Ectodermal cell (in vitro differentiated cells): ENCODE measurements around the gene CD33. TPM values are rescaled to one million over a fixed set of nuclear protein-coding genes. Genes with fewer than 3 reads are reported as not detected.
"Not testable (repeated sequence)": the region's sequence is repeated elsewhere in the genome, so short reads cannot be mapped to it uniquely, and the experiment has no call there.

Experiments
- H3K27ac ChIP-seq: 2 replicates; pipeline ENCODE4 v1.7.0; 2013; ENCODE audit warnings: mild to moderate bottlenecking, low read depth, low read length; ENCODE audit not compliant: insufficient read depth, poor library complexity, severe bottlenecking
- H3K27me3 ChIP-seq: 2 replicates; pipeline ENCODE4 v1.7.0; 2013; ENCODE audit warnings: mild to moderate bottlenecking, low read length; ENCODE audit not compliant: insufficient read depth, control insufficient read depth, poor library complexity, severe bottlenecking
- H3K36me3 ChIP-seq: one replicate; pipeline ENCODE4 v1.7.0; 2013; ENCODE audit warnings: low read length; ENCODE audit not compliant: control insufficient read depth, insufficient read depth
- H3K4me1 ChIP-seq: one replicate; pipeline ENCODE4 v1.7.0; 2013; ENCODE audit warnings: low read length; ENCODE audit not compliant: control insufficient read depth, insufficient read depth
- H3K4me3 ChIP-seq: 2 replicates; pipeline ENCODE4 v1.7.0; 2013; ENCODE audit warnings: low read depth, low read length, control low read depth; ENCODE audit not compliant: insufficient read depth
- H3K9me3 ChIP-seq: 2 replicates; pipeline ENCODE4 v1.7.0; 2013; ENCODE audit warnings: mild to moderate bottlenecking, low read length, moderate library complexity; ENCODE audit not compliant: control insufficient read depth
- WGBS, 2 experiments: methylation state at CpG; one replicate each; pipeline ENCODE4 v1.1.7; 2013; ENCODE audit warnings: missing lambda C conversion rate in 2 of 2; 5-methylcytosine and 5-hydroxymethylcytosine counted together
- polyA plus RNA-seq, 4 experiments: library from polyadenylated mRNA; stranded (reverse); fragments of 50-300 nt; gene quantifications; one replicate each; pipeline ENCODE4 v1.2.3, GENCODE V29; 2013

The CD33 gene
- polyA plus RNA-seq (2013, experiment 1 of 4) = 0.39 TPM
- polyA plus RNA-seq (2013, experiment 2 of 4) = not detected
- polyA plus RNA-seq (2013, experiment 3 of 4) = 0.11 TPM
- polyA plus RNA-seq (2013, experiment 4 of 4) = not detected

DNA sequence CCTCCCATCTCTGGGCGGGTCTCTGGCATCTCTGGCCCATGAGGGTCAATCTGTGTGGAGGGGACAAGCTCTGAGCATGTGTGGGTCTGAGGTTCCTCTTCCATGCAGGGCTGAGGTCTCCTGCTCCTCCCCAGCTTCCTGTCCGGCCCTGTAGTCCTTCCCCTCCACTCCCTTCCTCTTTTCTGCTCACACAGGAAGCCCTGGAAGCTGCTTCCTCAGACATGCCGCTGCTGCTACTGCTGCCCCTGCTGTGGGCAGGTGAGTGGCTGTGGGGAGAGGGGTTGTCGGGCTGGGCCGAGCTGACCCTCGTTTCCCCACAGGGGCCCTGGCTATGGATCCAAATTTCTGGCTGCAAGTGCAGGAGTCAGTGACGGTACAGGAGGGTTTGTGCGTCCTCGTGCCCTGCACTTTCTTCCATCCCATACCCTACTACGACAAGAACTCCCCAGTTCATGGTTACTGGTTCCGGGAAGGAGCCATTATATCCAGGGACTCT is at the start of gene CD33:
Gene CD33, plus strand, starts transcription at position 183 of the 496 bp plus-strand sequence. Its CDS starts 39 bp downstream, at position 222.
- not testable (repeated sequence) for H3K9me3 ChIP-seq, H3K27ac ChIP-seq, H3K36me3 ChIP-seq, H3K4me1 ChIP-seq, H3K27me3 ChIP-seq, H3K4me3 ChIP-seq
- WGBS, 2 experiments = 90 to 92% methylated on average over 11 of the region's 11 CpGs

DNA sequence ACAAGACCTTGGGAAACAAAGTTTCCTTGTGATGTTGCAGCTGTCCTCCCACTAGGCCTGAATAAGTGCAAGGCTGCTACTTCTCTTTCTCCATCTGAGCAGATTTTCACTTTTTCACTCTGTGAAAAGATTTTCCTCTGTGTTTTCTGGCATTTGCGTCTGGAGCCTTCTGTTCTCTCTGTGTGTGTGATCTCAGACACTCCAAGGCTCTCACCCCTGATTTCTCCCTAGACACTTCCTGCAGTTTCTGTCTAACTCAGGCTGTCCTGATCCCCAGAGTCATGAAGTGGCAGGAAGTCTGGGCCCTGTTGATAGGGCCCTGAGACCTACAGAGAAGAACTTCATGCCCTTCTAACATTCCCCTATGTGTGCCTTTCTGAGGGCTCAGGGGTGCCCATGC is 45.6 kb upstream of the CD33 start:
- Histone ChIP-seq H3K27me3 (peaks cover 4% of the 10 kb centered on the region), H3K4me3 (no peak overlapping the region), H3K36me3 (no peaks in the 10 kb centered on the region), H3K27ac (no peak overlapping the region), H3K4me1 (no peaks in the 10 kb centered on the region), H3K9me3 (no peaks in the 10 kb centered on the region)
- 87 to 100% methylated on average over 1 of the region's 1 CpG for WGBS, 2 experiments

DNA sequence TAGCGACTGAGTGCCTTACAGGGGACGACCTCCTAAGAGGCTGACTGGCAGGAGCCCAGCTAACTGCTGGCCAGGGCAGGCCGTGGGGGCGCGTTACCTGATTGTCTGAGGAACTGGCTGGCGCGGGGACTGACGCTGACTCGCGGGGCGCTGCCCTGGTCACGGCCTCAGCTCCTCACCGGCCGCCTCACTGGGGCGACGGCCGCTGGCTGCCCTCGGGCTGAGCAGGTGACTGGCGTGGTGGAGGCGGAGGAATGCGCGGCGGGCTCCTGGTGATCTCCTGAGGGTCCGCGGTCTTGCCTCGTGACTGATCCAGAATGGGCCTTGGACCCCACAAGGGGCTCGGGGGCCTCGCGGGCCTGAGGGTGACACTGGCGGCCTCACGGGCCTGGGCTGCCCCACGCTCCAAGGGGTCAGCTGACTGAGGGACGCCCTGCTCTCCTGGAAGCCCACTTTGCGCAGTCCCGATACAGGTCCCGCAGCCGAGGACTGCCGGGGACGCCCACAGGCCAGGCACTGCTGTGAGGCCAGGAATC is 43.4 kb upstream of the CD33 start:
- no peak overlapping the region for H3K4me3 ChIP-seq
- no peaks in the 10 kb centered on the region for H3K4me1 ChIP-seq
- no peaks in the 10 kb centered on the region for H3K9me3 ChIP-seq
- peaks cover 4% of the 10 kb centered on the region for H3K27me3 ChIP-seq
- 96% methylated on average over 39 of the region's 39 CpGs for WGBS, 2 experiments
- no peak overlapping the region for H3K27ac ChIP-seq
- no peaks in the 10 kb centered on the region for H3K36me3 ChIP-seq

DNA sequence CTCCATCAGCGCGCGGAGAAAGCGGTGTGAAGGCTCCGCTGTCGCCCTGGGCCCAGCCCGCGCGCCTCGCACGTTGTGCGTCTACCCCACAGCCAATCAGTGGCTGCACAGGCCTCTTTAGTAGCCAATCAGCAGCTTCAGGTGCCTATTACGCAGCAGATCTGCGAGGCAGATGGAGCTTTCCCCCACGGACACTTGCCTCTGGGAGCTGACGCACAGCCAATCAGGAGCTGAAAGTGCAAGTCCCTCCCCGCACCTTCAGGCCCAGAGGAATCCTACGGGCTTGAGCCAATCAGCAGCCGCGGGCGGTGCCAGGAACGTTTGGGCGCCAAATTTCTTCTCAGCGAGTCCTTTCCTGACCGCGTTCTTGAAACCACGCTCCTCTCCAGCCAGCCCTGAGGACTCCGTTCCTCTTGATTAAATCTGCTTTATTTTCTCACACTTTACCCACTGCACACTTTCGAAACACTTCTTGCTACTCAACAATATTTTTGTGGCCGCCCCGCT is 42.9 kb upstream of the CD33 start:
- H3K36me3 ChIP-seq = no peaks in the 10 kb centered on the region
- H3K27me3 ChIP-seq = peaks cover 4% of the 10 kb centered on the region
- H3K4me1 ChIP-seq = no peaks in the 10 kb centered on the region
- no peaks in the 10 kb centered on the region for H3K9me3 ChIP-seq
- 86 to 90% methylated on average over 31 of the region's 31 CpGs for WGBS, 2 experiments
- no peak overlapping the region for H3K27ac ChIP-seq
- no peak overlapping the region for H3K4me3 ChIP-seq

DNA sequence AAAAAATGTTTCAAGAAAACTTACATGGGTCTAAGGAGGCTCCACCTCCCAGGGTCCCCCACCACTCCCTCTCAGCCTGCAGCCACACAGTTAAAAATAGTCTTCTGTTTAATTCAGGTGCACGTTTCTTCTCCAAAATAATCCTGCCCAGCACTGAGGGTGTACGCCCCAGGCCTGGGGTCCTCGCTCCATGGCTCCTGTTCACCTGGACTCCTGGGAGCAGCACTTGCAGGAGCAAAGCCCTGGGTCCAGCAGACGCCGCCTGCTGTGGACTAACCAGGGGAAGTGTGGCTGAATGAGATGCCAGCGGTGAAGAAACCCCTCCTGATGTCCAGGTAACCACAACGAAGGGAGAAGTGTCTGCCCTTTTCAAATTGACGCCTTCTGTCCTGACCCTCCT is 41.3 kb upstream of the CD33 start:
- Histone ChIP-seq H3K9me3 (no peaks in the 10 kb centered on the region), H3K36me3 (no peaks in the 10 kb centered on the region), H3K27ac (no peak overlapping the region), H3K27me3 (peaks cover 4% of the 10 kb centered on the region), H3K4me3 (no peak overlapping the region), H3K4me1 (no peaks in the 10 kb centered on the region)
- 89 to 91% methylated on average over 8 of the region's 8 CpGs for WGBS, 2 experiments

DNA sequence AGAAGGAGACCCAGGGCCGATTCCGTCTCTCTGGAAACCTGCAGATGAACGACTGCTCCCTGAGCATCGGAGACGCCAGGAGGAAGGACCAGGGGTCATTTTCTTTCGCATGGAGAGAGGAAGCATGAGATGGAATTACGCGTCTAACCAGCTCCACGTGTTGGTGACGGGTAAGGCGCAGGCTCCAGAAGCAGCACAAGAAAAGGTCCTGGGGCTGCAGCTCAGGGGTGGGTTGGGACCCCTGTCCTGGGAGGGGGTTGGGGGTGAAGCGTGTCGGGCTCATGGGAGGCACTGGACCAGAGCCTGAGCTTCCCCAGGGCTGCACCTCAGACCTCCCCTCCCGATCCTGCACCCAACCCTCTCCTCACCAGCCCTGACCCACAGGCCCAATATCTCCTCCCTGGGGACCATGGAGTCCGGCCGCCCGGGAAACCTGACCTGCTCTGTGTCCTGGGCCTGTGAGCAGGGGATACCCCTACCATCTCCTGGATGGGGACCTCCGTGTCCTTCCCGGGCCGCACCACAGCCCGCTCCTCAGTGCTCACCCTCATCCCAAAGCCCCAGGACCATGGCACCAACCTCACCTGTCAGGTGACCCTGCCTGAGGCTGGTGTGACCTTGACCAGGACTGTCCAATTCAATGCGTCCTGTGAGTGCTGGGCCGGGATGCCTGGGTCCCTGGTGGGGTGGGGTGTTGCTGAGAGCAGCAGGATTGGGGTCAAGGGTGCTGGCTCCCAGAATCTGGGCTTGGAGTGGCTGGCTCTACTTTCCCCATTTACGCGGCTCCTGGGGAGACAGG is 39.6 kb upstream of the CD33 start:
- H3K9me3 ChIP-seq = no peaks in the 10 kb centered on the region
- H3K4me3 ChIP-seq = no peak overlapping the region
- 91 to 94% methylated on average over 24 to 25 of the region's 25 CpGs for WGBS, 2 experiments
- peaks cover 4% of the 10 kb centered on the region for H3K27me3 ChIP-seq
- H3K36me3 ChIP-seq = no peaks in the 10 kb centered on the region
- no peak overlapping the region for H3K27ac ChIP-seq
- no peaks in the 10 kb centered on the region for H3K4me1 ChIP-seq

DNA sequence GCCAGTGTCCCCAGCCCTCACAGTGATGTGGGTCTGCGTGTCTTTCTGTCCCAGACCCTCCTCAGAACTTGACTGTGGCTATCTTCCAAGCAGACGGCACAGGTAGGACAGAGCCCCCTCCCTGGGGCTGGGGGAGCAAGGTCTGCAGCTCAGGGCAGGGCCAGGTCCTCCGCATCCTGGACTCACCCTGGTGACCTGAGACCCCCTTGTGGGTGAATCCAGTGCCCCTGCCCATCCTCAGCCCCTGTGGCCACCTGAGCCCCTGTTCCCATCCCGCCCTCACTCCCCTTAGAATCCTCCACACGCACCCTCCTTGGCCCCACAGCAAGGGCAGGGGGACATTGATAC is 39.0 kb upstream of the CD33 start:
- Histone ChIP-seq H3K4me3 (no peak overlapping the region), H3K27ac (no peak overlapping the region), H3K9me3 (no peaks in the 10 kb centered on the region), H3K4me1 (no peaks in the 10 kb centered on the region), H3K27me3 (peaks cover 4% of the 10 kb centered on the region), H3K36me3 (no peaks in the 10 kb centered on the region)
- 88 to 92% methylated on average over 5 of the region's 5 CpGs for WGBS, 2 experiments

DNA sequence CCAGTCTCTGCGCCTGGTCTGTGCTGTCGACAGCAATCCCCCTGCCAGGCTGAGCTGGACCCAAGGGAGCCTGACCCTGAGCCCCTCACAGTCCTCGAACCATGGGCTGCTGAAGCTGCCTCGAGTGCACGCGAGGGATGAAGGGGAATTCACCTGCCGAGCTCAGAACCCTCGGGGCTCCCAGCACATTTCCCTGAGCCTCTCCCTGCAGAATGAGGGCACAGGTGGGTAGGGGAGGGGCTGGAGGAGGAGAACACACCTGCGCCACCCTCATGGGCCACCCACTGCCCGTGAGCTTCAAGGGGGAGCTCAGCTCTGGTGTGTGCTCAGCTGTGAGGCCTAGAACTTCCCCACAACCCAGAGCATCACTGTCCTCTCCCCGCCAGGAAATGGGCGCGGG is 38.6 kb upstream of the CD33 start:
- H3K36me3 ChIP-seq = no peaks in the 10 kb centered on the region
- H3K4me1 ChIP-seq = no peaks in the 10 kb centered on the region
- peaks cover 4% of the 10 kb centered on the region for H3K27me3 ChIP-seq
- H3K9me3 ChIP-seq = no peaks in the 10 kb centered on the region
- 80 to 83% methylated on average over 11 to 13 of the region's 13 CpGs for WGBS, 2 experiments
- no peak overlapping the region for H3K4me3 ChIP-seq
- H3K27ac ChIP-seq = no peak overlapping the region

DNA sequence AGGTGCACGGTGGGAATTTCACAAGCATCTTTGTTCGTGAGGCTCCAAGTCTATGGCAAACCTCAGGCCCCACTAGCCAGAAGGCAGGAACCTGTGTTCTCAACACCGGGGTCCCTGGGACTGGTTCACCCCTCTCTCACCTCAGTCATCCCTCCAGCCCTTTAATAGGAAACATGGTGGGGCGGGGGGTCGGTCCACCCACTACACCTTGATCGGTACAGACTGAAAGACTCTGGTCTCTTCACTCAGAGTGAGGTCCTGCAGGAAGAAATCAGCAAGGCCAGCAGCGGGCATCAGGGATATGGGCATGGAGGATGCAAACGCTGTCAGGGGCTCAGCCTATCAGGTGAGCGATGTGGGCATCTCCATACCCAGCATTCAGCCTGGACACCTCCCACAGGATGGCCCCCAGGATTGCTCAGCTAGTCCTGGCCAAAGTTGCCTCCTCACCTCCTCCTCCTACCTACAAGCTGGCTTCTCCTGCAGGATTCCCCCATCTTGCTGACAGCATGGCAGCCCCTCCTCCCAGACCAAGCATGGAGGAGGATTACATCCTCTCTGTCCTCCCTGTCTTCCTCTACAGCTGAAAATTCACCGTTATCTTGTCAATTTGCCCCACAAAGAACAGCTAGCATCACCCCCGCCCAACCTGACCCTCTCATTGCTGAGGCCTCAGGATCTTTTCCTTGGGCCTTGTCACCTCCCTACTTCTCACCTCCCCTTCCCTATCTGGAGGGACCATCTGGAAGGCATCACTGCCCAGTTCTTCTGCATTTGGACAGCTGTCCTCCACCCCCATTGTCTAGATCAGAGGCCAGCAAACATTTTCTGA is 37.3 kb upstream of the CD33 start:
- no peak overlapping the region for H3K27ac ChIP-seq

DNA sequence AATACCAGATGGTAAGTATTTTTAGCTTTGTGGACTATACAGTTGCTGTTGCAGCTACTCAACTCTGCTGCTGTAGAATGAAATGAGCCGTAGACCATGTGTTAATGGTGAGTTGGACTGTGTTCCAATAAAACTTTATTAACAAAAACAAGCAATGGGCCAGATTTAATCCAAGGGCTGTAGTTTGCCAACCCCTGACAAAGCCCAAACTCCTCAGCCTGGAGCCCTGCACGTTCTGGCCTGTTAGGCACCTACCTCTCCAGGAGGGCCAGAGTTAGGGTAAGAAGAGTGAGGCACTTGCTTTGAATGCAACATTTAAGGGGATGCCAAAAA is 36.7 kb upstream of the CD33 start:
- H3K9me3 ChIP-seq = no peaks in the 10 kb centered on the region
- no peak overlapping the region for H3K27ac ChIP-seq
- WGBS, 2 experiments = 91 to 95% methylated on average over 2 of the region's 2 CpGs
- peaks cover 4% of the 10 kb centered on the region for H3K27me3 ChIP-seq
- no peaks in the 10 kb centered on the region for H3K36me3 ChIP-seq
- H3K4me1 ChIP-seq = no peaks in the 10 kb centered on the region
- no peak overlapping the region for H3K4me3 ChIP-seq

More for the DNA sequence above, 37.3 kb upstream of the CD33 start:
- Histone ChIP-seq H3K4me1 (no peaks in the 10 kb centered on the region), H3K9me3 (no peaks in the 10 kb centered on the region), H3K27me3 (peaks cover 4% of the 10 kb centered on the region), H3K4me3 (no peak overlapping the region), H3K36me3 (no peaks in the 10 kb centered on the region)
- 89 to 92% methylated on average over 11 of the region's 11 CpGs for WGBS, 2 experiments
